Mononuclear cell (primary cell): Measurements from ENCODE around the gene PRSS16. TPM values are rescaled to one million over a fixed set of nuclear protein-coding genes. Genes with fewer than 3 reads are reported as not detected.

Source experiments
- total RNA-seq: library from RNA; depleted of rRNA; stranded (reverse); fragments of >200 nt; gene quantifications from one replicate; pipeline ENCODE4 v1.2.3, GENCODE V29; 2012

The PRSS16 gene
- total RNA-seq, 1 donor = 0.42 TPM

Other genes starting within 250 kb of the PRSS16 start
- gene POM121L2, start 64.6 kb downstream of the PRSS16 start, total RNA-seq = not detected
- gene ZNF391, start 141.1 kb downstream of the PRSS16 start, total RNA-seq = 0.84 TPM
- gene ZNF184, start 225.4 kb downstream of the PRSS16 start, total RNA-seq = 16.0 TPM